K562 (cell line): Measurements from ENCODE around the gene RIPK3. TPM values are rescaled to one million over a fixed set of nuclear protein-coding genes. Genes with fewer than 3 reads are reported as not detected.

Source experiments
- CBX8 ChIP-seq: fragments of 200-600 bp; sonication (generic); IDR thresholded peaks from 2 replicates; pipeline ENCODE4 v1.6.1; 2012; ENCODE audit warnings: borderline replicate concordance, mixed run types, low read depth, mild to moderate bottlenecking, moderate library complexity, mixed read lengths, low read length, control low read depth, inconsistent platforms; ENCODE audit not compliant: poor library complexity, severe bottlenecking; ENCODE audit errors: extremely low read depth
- CCNT2 ChIP-seq: IDR thresholded peaks from 2 replicates; pipeline ENCODE4 v1.6.1; 2011; ENCODE audit warnings: borderline replicate concordance, low read depth, mild to moderate bottlenecking, moderate library complexity, mixed read lengths, low read length; ENCODE audit not compliant: insufficient read length; ENCODE audit errors: extremely low read depth
- EHMT2 ChIP-seq: fragments of 450-650 bp; IDR thresholded peaks from 2 replicates; pipeline ENCODE4 v1.6.1; 2018; ENCODE audit warnings: antibody characterized with exemption
- EP400 ChIP-seq: fragments of 450-650 bp; IDR thresholded peaks from 2 replicates; pipeline ENCODE4 v1.6.1; 2017; ENCODE audit warnings: antibody characterized with exemption, mild to moderate bottlenecking, moderate library complexity
- FOXK1 ChIP-seq: sonication (generic); formaldehyde crosslinking; IDR thresholded peaks from 2 replicates; pipeline ENCODE4 v1.8.0; 2022; ENCODE audit warnings: missing genetic modification reagents, mild to moderate bottlenecking, borderline replicate concordance
- HDAC6 ChIP-seq: IDR thresholded peaks from 2 replicates; pipeline ENCODE4 v1.6.1; 2012; ENCODE audit warnings: low read depth, mild to moderate bottlenecking, control low read depth, inconsistent platforms, low read length, moderate library complexity
- L3MBTL2 ChIP-seq: fragments of 450-650 bp; IDR thresholded peaks from 2 replicates; pipeline ENCODE4 v1.6.1; 2016; ENCODE audit warnings: mild to moderate bottlenecking, moderate library complexity
- NCOA6 ChIP-seq: fragments of 450-650 bp; IDR thresholded peaks from 2 replicates; pipeline ENCODE4 v1.6.1; 2017; ENCODE audit warnings: mild to moderate bottlenecking
- PML ChIP-seq: IDR thresholded peaks from 2 replicates; pipeline ENCODE4 v1.6.1; 2012; ENCODE audit warnings: low read length, inconsistent platforms
- RBFOX2 ChIP-seq: fragments of 200-400 bp; formaldehyde crosslinking; IDR thresholded peaks from 2 replicates; pipeline ENCODE4 v1.6.1; 2017; ENCODE audit warnings: low read depth, mild to moderate bottlenecking, low read length, moderate library complexity
- SIN3B ChIP-seq: fragments of 450-650 bp; IDR thresholded peaks from 2 replicates; pipeline ENCODE4 v1.6.1; 2017; ENCODE audit warnings: low read depth, mild to moderate bottlenecking, moderate library complexity
- SLC30A9 ChIP-seq: fragments of 250-450 bp; sonication (Bioruptor Pico); IDR thresholded peaks from 2 replicates; pipeline ENCODE4 v1.8.0; 2022; ENCODE audit warnings: mild to moderate bottlenecking, moderate library complexity
- SMAD1 ChIP-seq: fragments of 150-350 bp; IDR thresholded peaks from 2 replicates; pipeline ENCODE4 v1.6.1; 2014; ENCODE audit warnings: low read length, low read depth; ENCODE audit not compliant: partially characterized antibody
- TAF7 ChIP-seq: fragments of 450-650 bp; IDR thresholded peaks from 2 replicates; pipeline ENCODE4 v1.6.1; 2016; ENCODE audit warnings: missing genetic modification characterization, missing compliant biosample characterization
- TEAD4 ChIP-seq, 2 experiments: sonication (generic) in 1 of 2; formaldehyde crosslinking in 1 of 2; IDR thresholded peaks; 2 replicates each; pipeline versions ENCODE4 v1.6.1 to v1.8.0; 2012 to 2022; ENCODE audit warnings: borderline replicate concordance in 1 of 2, inconsistent platforms in 1 of 2, low read length in 1 of 2, mild to moderate bottlenecking in 1 of 2, missing genetic modification reagents in 1 of 2
- TSC22D4 ChIP-seq: fragments of 450-650 bp; IDR thresholded peaks from 2 replicates; pipeline ENCODE4 v1.6.1; 2016; ENCODE audit warnings: missing genetic modification characterization, missing biosample characterization, control low read depth
- ZBTB1 ChIP-seq: sonication (generic); formaldehyde crosslinking; IDR thresholded peaks from 2 replicates; pipeline ENCODE4 v1.8.1; 2023; ENCODE audit warnings: missing genetic modification reagents, low read depth, mild to moderate bottlenecking, borderline replicate concordance
- ZNF324 ChIP-seq: fragments of 250-450 bp; sonication (Bioruptor Pico); IDR thresholded peaks from 2 replicates; pipeline ENCODE4 v1.4.0; 2020; ENCODE audit warnings: mild to moderate bottlenecking
- polyA plus RNA-seq, 8 experiments: library from polyadenylated mRNA; depleted of rRNA in 4 of 8; stranded (reverse) in 5 of 8; unstranded in 3 of 8; fragments of >200 nt; fragmentation: Nextera tagmentation in 2 of 8; fragmentation: Illumina TruSeq in 1 of 8; extraction: Ambion mirVana in 2 of 8; extraction: Trizol in 1 of 8; gene quantifications; 2 replicates each; pipeline versions ENCODE4 v1.2.1 to v1.2.3, GENCODE V29; 2011 to 2014; ENCODE audit warnings: inconsistent platforms in 1 of 8, missing spikeins in 1 of 8
- total RNA-seq, 7 experiments: library from RNA; depleted of rRNA in 6 of 7; stranded (reverse); fragments of >200 nt in 6 of 7; fragmentation: Illumina TruSeq in 2 of 7; extraction: Trizol in 2 of 7; gene quantifications; 2 replicates each; pipeline versions ENCODE4 v1.2.1 to v1.2.3, GENCODE V29; 2011 to 2021; ENCODE audit warnings: low replicate concordance in 1 of 7
- TF ChIP-seq, protein P1 (sequence below): sonication (generic); formaldehyde crosslinking; IDR thresholded peaks from 2 replicates; pipeline ENCODE4 v1.8.0; 2023; ENCODE audit warnings: mild to moderate bottlenecking, missing genetic modification reagents
- TF ChIP-seq, protein P2 (sequence below): sonication (generic); formaldehyde crosslinking; IDR thresholded peaks from 2 replicates; pipeline ENCODE4 v1.8.0; 2022; ENCODE audit warnings: mild to moderate bottlenecking, missing genetic modification reagents, borderline replicate concordance
- TF ChIP-seq, protein P3 (sequence below): fragments of 250-450 bp; sonication (Bioruptor Pico); IDR thresholded peaks from 2 replicates; pipeline ENCODE4 v1.5.0; 2020; ENCODE audit warnings: mild to moderate bottlenecking, borderline replicate concordance

Gene RIPK3
- total and polyA plus RNA-seq, 9 of the 15 experiments (the other 6 are each of a cell fraction or from before 2014, with no cell fraction given), result 0.03 to 0.43 (median 0.28) TPM; not detected in 3

DNA sequence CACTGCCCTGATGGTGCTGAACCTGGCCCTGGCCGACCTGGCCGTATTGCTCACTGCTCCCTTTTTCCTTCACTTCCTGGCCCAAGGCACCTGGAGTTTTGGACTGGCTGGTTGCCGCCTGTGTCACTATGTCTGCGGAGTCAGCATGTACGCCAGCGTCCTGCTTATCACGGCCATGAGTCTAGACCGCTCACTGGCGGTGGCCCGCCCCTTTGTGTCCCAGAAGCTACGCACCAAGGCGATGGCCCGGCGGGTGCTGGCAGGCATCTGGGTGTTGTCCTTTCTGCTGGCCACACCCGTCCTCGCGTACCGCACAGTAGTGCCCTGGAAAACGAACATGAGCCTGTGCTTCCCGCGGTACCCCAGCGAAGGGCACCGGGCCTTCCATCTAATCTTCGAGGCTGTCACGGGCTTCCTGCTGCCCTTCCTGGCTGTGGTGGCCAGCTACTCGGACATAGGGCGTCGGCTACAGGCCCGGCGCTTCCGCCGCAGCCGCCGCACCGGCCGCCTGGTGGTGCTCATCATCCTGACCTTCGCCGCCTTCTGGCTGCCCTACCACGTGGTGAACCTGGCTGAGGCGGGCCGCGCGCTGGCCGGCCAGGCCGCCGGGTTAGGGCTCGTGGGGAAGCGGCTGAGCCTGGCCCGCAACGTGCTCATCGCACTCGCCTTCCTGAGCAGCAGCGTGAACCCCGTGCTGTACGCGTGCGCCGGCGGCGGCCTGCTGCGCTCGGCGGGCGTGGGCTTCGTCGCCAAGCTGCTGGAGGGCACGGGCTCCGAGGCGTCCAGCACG is 23.8 kb downstream of the RIPK3 start (continued):
- no peak for TF ChIP-seq CBX8
- TF ChIP-seq EP400, result peak; percentile 56
- TF ChIP-seq TEAD4 (IDR thresholded peaks at IDR 0.05; ENCODE audit: low read length), result no peak
- TF ChIP-seq TEAD4 (CRISPR knock-in tag; IDR thresholded peaks at IDR 0.05; ENCODE audit: borderline replicate concordance), result no peak
- no peak for TF ChIP-seq FOXK1 (CRISPR knock-in tag)
- TF ChIP-seq, protein P1, sequence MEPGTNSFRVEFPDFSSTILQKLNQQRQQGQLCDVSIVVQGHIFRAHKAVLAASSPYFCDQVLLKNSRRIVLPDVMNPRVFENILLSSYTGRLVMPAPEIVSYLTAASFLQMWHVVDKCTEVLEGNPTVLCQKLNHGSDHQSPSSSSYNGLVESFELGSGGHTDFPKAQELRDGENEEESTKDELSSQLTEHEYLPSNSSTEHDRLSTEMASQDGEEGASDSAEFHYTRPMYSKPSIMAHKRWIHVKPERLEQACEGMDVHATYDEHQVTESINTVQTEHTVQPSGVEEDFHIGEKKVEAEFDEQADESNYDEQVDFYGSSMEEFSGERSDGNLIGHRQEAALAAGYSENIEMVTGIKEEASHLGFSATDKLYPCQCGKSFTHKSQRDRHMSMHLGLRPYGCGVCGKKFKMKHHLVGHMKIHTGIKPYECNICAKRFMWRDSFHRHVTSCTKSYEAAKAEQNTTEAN (CRISPR knock-in tag), result peak; percentile 57; the same call in 1 of the 2 replicates
- TF ChIP-seq CCNT2, result no peak
- no peak for TF ChIP-seq SMAD1
- no peak for TF ChIP-seq SIN3B
- TF ChIP-seq SLC30A9 (CRISPR knock-in tag), result no peak
- TF ChIP-seq NCOA6, result no peak
- TF ChIP-seq TAF7 (tag), result no peak
- no peak for TF ChIP-seq EHMT2
- TF ChIP-seq L3MBTL2, result peak; percentile 99
- TF ChIP-seq ZBTB1, result peak; percentile 86
- no peak for TF ChIP-seq ZNF324 (CRISPR knock-in tag)
- no peak for TF ChIP-seq TSC22D4 (tag)
- peak; percentile 82 for TF ChIP-seq RBFOX2
- TF ChIP-seq, protein P2, sequence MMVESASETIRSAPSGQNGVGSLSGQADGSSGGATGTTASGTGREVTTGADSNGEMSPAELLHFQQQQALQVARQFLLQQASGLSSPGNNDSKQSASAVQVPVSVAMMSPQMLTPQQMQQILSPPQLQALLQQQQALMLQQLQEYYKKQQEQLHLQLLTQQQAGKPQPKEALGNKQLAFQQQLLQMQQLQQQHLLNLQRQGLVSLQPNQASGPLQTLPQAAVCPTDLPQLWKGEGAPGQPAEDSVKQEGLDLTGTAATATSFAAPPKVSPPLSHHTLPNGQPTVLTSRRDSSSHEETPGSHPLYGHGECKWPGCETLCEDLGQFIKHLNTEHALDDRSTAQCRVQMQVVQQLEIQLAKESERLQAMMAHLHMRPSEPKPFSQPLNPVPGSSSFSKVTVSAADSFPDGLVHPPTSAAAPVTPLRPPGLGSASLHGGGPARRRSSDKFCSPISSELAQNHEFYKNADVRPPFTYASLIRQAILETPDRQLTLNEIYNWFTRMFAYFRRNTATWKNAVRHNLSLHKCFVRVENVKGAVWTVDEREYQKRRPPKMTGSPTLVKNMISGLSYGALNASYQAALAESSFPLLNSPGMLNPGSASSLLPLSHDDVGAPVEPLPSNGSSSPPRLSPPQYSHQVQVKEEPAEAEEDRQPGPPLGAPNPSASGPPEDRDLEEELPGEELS (CRISPR knock-in tag), result no peak
- no peak for TF ChIP-seq HDAC6
- TF ChIP-seq PML, result no peak
- TF ChIP-seq, protein P3, sequence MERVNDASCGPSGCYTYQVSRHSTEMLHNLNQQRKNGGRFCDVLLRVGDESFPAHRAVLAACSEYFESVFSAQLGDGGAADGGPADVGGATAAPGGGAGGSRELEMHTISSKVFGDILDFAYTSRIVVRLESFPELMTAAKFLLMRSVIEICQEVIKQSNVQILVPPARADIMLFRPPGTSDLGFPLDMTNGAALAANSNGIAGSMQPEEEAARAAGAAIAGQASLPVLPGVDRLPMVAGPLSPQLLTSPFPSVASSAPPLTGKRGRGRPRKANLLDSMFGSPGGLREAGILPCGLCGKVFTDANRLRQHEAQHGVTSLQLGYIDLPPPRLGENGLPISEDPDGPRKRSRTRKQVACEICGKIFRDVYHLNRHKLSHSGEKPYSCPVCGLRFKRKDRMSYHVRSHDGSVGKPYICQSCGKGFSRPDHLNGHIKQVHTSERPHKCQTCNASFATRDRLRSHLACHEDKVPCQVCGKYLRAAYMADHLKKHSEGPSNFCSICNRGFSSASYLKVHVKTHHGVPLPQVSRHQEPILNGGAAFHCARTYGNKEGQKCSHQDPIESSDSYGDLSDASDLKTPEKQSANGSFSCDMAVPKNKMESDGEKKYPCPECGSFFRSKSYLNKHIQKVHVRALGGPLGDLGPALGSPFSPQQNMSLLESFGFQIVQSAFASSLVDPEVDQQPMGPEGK (CRISPR knock-in tag), result no peak
